Activated CD8-positive, alpha-beta memory T cell treated with anti-CD3 and anti-CD28 coated beads for 4 hours (primary cell): Measurements from ENCODE around the gene PCDH9.
"Not testable (repeated sequence)": the region's sequence is repeated elsewhere in the genome, so short reads cannot be mapped to it uniquely, and the experiment has no call there.

Experiments
- DNase-seq, 2 donors: peaks; one replicate each; pipeline ENCODE4 v3.0.0-alpha.2; 2020; ENCODE audit warnings: low read depth in 2 of 2

Gene PCDH9

DNA sequence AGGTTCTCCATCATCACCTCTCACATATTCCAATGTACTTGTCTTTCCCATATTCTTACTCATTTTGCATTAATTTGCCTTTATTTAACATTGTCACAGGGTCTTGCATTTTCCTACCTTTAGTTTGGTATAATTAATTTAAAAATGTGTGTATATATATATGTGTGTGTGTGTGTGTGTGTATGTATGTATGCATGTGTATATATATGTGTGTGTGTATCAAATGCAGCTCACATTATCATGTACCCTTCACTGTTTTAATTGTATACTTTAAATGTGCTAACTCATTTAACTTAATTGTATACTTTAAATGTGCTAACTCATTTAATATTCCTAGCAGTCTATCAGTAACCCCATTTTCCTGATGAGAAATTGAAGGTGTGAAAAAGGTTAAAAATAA, 104.5 kb downstream of the PCDH9 start:
- no peak for DNase-seq

DNA sequence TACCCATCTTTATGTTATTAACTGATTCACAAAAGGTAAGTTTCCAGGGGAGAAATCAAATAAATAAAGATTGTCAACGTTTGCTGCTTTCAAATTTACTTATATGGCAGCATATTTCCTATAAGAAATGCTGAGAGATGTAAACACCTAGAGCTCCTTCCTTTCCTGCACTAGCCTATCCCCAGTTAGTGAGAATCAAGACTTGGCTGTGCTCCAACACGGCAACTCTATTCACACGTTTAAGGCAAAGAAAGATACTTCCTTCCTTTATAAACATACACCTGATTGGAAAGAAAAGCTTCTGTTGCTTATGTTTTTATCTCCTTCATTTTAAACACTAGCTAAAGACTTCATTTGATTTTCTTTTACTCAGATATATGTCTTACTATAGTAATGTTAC, 107.0 kb downstream of the PCDH9 start:
- no peak for DNase-seq

DNA sequence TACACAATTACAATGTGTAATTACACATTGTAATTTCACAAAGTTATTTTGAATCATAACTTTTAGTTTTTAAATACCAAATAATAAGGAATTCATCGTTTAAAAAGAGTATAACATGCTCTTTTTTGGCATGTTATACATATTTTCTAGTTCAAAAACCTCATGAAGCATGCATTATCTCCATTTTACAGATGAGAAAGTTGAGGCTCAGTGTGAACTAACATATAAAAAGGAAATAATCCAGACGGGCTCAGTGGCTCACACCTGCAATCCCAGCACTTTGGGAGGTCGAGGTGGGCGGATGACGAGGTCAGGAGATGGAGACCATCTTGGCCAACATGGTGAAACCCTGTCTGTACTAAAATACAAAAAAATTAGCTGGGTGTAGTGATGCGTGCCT, 107.9 kb downstream of the PCDH9 start:
- DNase-seq = no peak

DNA sequence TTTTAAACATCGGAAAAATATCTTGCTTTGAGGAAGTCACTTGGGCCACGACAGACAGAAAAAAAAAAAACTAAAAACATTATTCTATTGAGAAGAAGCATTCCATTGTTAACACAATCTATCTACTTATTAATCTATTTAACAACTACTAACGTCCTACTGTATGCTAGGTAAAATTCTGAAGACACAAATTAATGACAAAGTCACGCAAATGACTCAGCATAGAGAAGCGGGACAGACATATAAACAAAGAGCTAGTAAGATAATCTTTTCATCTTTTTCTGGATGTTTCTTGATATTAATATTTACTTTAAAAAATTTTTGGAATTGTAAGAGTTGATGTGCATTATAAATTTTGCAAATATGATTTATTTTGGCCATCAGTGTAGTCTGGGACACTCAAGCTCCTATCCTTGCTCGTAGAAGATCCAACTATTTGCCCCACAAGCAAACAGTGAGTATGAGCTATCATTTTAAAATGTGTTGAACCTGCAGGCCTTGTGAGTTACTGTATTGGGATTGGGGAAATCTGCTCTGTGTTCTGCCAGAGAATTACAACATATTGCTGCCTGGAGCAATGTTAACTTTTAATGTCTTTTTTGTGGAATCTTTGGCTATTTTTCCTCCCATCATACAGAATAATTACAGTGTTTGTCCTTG, 109.1 kb downstream of the PCDH9 start:
- DNase-seq = no peak

DNA sequence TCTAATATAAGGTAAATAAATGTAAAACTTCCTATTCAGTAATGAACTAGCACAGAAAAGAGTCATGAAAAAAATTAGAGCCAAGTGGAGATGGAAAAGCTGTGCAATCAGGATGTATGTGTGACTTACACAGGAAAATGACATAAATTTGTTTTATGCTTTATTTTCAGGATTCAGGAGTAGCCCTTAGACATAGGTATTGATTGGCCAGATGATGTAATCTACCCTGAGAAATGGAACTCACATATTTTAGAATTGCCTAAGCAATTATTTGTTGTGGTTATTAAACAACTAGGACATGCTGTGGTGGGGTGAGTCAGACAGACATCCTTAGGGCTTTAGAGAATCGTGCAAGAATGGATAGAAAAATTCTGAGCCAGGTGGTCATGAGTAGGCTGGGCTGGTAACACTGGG, 110.6 kb downstream of the PCDH9 start:
- DNase-seq = no peak

DNA sequence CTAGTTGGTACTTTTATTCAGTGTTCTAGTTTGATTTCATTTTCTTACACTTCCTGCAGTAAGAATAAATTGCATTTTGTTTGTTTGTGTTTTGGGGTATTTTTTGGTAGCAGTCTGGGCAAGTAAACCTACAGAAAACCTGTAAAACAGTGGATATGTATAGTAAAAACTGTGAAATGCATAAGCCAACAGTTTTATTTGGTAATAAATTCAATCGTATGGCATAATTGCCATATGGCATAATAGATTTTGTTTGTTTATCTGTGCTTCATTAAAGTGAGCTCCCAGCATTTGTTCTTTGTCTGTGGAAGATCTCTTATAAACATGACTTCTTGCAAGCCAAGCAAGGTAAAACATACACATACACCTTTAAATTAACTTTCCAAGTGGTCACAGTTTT, 111.9 kb downstream of the PCDH9 start:
- DNase-seq = no peak

DNA sequence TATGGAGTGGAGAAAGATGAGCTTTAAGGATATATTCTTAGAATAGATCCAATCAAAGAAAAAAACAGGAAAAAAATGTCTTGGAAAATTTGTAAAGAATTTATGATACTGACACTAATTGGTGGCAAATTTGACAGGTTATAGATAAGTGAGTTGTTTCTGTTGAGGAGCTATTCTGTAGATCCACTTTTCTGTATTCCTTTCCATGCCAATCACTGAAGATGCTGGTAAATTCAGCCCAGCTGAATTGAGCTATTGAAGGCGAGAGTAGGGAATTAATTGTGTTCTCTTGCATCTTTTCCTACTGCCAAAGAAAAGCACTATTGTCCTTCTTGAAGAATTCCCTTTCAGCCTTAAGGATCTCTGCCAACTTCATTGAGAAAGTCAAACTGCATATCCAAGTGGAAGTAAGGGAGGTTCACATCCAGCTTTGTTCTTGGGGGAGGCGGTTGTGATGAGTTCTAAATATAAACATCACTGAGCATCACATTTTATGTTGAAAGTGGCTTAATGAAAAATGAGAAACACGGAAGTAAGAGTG, 113.1 kb downstream of the PCDH9 start:
- DNase-seq = no peak

DNA sequence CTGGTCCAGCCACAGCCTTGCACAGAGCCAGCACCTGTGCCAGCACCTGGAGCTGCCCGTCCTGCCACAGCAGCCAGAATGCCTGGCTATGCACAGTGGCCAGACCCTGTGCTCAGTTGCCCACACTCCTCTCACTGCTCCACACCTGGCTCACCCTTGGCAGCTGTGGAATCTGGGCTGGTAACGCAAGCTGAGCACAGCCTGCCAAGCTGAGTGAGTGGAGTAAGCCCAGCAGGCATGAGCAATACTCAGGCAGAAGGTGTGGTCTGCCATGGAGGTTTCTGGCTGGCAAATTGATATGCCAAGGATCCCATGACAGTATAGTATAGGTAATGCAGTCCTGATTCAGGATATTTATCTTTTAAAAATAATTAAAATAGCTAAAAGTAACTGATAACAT, 122.2 kb downstream of the PCDH9 start:
- no peak for DNase-seq

DNA sequence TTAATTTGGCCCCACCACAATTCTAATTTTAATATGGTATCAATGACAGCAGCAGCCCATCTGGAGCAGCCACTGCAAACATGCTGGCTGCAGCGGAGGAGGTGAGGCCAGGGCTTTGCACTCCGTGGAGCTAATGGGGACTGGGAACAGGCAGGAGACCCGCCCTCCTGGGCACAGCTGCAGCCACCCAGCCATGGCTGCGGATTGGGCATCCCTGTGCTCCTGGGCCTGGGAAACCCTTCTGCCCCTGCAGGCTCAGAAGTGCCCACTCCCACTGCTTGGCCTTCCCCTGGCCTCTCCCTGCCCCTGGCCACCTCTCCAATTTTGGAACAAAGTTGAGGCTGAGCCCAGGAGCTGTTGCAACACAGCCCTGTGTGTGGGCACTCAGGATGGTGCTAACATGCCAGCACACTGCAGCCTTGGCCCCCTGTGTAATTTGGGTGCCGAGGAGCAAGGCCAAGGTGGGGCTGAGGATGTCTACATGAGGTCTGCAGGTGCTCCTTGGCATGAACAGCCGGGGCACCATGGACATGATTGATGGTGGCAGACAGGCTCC, 123.6 kb downstream of the PCDH9 start:
- no peak for DNase-seq

DNA sequence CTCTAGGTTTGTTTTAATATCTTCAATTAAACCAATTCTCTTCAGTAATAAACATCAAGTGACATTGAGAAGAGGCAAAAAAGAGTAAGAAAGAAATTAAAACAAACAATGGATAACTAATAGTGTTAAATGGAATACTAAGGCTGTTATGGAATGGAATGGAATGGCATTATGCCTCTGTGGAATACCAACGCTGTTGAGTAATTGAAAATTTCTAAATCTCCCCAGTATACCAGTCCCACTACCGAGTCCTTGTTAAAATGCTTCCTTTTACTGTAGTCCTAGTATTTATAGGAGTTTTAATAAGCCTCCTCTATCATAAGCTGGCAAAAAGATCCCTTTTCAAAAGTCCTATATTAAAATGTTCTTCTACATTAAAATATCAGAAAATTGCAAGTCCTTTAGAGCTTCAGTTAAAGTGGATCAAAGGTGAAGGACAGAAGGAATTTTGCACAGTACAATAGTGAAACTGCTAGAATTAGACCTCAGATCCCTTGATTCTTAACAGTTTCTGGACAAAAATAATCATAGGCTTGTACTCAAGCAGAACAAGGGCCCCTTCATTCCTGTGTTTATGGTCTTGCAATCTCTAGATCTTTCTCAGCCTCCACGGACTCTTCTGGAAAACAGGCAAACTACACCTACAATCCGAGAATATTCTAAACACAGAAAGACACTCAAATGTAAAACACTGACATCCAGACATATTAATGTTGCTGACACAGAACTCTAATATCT, 128.2 kb downstream of the PCDH9 start:
- DNase-seq = no peak

DNA sequence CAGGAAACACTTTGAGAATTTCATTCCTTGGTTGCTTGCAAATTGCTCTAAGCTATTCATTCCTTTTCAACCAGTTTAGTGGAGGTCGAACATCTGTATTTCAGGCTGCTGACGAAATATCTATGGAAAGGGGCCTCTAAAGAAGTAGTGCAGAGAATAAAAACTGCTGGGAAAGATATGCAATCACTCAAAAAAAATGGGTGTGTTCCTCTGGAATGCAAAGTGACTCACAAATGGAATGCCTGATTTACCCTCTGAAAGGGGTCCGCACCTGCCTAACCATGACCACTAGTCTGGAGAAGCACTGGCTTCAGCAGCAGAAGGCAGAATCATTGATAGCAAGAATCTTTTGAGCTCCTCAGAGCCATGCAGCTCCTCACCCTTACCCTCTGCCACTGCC, 129.4 kb downstream of the PCDH9 start:
- no peak for DNase-seq

DNA sequence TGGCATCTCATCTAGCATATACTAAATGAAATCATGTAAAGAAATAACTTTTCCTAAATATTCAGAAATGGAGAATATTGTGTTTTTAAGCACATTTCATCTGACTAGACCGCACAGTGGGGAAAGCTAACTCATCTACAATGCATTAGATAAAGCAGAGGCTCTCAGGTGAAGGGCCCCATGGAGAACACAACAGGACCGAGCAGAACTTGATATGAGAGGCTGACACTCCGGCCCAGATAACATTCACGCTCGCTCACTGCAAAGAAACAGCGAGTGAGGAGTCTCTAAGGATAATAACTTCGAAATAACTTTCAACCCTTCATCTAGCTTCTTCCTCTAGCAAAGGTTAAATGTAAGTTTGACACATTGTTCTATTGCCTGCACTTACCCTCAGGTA, 130.6 kb downstream of the PCDH9 start:
- no peak for DNase-seq

DNA sequence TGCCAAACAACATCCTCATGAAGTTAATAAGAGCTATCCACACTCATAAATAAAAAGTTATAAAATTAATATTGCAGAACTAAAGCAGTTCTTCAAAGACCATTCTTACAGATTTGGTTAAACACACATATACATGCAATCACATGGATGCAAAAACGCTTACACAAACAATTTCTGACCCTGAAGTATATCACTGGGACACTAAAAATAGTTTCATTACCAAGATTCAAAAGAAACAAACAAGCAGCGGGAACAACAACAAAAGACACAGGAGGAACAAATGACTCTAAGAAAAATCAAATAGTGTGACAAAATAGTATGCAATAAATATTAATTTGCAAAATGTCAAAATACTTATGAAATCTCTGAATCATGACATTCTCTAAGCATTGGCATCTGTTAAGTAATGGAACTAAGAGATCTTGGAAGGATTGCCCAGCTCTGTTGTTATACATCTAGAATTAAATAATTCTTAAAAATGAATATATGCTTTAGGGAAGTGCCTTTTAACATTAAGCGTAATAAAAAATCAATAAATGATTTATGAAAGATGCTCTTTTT, 132.2 kb downstream of the PCDH9 start:
- DNase-seq = no peak

DNA sequence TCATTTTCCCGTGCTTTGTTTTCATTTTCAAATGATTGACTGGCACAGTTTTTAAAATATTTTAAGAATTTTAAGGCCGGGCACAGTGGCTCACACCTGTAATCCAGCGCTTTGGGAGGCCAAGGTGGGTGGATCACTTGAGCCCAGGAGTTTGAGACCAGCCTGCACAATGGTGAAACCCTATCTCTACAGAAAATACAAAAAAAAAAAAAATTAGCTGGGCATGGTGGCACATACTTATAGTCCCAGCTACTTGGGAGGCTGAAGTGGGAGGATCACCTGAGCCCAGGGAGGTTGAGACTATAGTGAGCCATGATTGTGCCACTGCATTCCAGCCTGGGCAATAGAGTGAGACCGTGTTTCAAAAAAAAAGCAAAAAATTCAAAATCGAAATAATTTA, 133.2 kb downstream of the PCDH9 start:
- not testable (repeated sequence) for DNase-seq

DNA sequence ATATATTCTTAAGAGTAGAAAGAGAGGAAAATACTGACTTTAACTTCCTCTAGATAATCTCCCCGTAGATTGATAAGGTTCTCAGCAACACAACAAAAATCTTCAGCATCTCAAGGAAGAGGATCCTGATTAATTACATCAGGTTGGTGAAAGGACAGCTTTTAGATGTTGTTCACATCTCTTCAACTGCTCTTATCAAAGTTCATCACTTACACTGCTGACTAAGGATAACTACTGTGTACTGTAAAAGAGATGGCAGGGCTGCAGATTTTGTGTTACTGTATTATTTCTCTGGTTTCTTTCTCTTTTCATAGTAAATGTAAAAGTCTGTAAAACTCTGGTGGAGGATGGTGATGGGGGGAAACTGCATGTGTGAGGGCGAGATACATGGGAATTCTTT, 133.7 kb downstream of the PCDH9 start:
- no peak for DNase-seq

DNA sequence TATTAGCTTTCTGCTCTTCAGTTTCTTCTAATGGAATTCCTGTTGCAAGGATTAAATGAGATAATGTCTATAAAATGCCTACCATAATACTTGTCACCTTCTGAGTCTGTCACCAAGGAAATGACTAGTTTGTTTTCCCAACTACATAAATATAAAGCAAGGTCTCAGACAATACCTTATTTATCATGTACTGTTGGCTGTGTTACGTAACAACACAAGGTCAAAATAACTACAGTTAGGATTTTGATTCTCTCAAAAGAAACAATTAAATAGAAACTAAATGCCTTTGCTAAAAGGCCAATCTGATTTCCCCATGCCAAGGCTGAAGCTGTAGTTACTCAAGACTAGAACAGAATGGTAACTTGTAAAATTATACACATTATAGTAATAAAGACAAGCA, 134.5 kb downstream of the PCDH9 start:
- DNase-seq = no peak

DNA sequence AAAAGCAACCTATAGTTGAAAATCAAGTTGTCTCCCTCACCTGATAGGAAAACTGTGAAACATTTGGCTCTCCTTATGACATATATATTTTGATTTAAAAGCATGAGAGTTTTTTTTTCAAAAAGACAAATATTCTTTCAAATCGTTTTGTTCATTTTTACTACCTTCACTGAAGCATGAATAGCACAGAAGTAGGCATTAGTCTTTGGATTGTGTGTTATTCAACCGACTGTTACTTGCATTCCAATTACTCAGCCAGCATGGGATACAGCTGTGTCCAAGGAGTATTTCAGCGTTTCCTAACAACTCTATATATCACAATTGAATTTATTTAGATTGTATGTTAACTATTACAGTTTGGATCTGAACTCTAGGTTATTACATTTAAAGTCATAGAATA, 135.2 kb downstream of the PCDH9 start:
- DNase-seq = no peak

DNA sequence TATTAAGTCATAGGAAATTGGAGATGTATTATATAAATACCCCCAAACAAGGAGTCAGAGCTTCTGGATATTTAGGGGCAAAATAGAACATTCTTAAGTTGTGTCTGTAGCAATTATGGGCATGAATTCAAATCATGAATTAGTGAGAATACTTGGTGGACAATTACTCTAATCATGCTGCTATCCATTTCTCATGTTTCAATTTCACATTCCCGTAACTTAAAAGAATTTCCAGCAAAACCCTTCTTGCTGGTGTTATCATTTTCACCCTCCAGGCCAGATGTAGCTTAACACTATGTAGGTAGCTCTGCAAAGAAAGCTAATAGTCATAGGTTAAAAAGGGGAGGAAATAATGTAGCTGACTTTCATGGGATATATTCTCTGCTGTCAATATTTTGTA, 136.1 kb downstream of the PCDH9 start:
- DNase-seq = no peak

DNA sequence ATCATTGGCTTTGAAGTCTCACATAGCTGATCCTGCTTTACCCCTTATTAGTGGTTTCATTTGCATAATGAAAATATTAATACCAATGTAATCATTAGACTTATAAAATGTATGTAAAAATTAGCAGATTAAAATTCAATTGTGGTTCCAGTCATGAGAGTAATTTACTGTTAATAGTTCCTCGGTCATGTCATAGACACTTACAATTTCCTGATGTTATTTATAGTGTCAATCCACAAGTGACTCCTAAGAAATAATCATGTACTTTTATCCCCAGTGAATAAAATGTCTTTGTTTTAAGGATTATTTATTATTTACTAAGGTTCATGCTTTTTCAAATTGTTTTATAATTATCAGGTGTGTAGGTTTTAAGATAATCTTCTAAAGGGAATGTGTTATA, 138.5 kb downstream of the PCDH9 start:
- no peak for DNase-seq

DNA sequence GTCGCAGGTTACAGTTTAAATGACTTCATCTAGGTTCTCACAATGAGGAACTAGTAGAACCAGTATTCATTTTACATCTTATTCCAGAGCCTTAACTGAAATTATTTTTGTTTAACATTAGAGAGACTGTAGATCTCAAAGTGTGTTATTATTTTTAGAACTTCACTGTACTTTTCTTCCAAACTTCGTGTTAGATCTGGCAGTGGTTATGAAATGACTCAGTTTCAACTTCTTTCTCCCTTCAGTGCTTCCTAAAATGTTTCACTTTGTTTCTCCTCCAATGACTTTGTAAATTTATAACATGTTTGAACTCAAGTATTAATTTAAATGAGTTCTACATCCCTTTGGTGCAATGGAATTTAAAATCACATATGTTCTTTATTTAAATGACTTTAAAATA, 139.3 kb downstream of the PCDH9 start:
- no peak for DNase-seq

DNA sequence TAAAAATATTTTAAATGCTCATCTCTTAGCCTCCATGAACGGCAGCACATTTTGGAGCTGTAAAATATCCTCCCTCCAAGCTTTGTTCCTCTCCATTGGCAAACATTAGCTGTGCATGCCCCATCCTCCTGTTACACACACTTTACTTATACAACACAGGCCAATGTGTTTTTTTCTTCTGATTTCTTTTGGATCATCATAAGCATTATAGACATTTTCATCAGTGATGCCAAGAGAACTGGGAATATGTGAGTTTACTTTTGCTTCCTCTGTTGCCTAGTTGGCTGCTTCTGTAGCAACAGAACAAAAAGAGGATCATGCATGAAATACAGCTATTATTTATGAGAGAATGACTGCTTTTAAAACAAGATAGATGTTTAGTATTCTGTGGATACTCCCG, 142.6 kb downstream of the PCDH9 start:
- DNase-seq = no peak

DNA sequence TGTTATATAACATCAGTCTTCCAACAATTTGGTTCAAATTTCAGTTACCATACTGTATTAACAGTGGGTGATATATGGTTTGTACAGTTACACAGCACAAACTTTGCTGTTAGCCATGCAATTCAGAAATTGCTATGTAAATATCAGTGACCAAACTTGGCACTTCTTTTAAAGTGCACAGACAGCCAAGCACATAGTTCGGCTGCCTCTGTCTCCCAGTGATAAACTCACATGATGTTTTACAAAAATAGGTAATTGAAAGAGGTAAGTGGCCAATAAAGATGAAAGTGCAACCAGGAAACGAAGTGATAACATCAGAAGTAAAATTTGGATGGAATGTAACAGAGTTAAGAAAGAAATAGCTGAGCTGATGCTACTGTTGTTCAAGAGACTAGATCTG, 143.9 kb downstream of the PCDH9 start:
- DNase-seq = no peak

DNA sequence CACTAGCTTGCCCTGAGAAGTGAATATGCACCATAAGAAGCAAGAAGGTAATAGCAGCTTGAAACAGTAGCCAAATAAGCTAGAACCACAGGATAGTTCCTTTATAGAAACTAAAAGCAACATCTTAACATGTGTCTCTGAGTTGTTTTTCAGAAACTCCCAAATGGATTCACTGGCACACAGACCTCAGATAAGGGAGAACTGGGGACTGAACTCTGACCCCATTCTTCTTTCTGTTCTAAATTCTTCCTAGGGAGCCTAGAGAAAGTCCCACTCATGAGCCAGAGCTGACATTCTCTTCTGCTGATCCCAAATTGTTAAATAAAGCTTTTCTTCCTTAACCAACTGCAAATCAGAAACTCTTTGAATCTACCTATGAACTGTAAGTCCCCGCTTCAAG, 146.1 kb downstream of the PCDH9 start:
- DNase-seq = no peak
